OCI-LY3 (cell line): ENCODE data around the gene ASCL2.

ENCODE experiments used
- H2AFZ ChIP-seq: fragments of 200-600, 300-600 bp; shearing (Covaris generic); 2 replicates; pipeline ENCODE4 v1.6.0; 2014; ENCODE audit warnings: antibody characterized with exemption, low read depth, low read length
- H3K27ac ChIP-seq: fragments of 200-600, 300-600 bp; sonication (generic); 2 replicates; pipeline ENCODE4 v1.5.1; 2014; ENCODE audit warnings: mild to moderate bottlenecking, low read length, moderate library complexity, mixed read lengths
- H3K27me3 ChIP-seq: fragments of 200-600, 300-600 bp; sonication (generic); 2 replicates; pipeline ENCODE4 v1.6.1; 2014; ENCODE audit warnings: low read depth, low read length, mixed read lengths
- H3K36me3 ChIP-seq: fragments of 200-600, 300-600 bp; sonication (generic); replicated peaks from 2 replicates; pipeline ENCODE3; 2014; ENCODE audit warnings: low read depth, low read length, mixed read lengths
- H3K4me1 ChIP-seq: fragments of 300-600, 200-600 bp; sonication (generic); 2 replicates; pipeline ENCODE4 v1.6.1; 2014; ENCODE audit warnings: low read length, mixed read lengths
- H3K4me2 ChIP-seq: fragments of 200-600, 300-600 bp; sonication (generic); 2 replicates; pipeline ENCODE4 v1.6.1; 2014; ENCODE audit warnings: low read length, mixed read lengths
- H3K4me3 ChIP-seq: fragments of 300-600, 200-600 bp; sonication (generic); 2 replicates; pipeline ENCODE4 v1.5.1; 2014; ENCODE audit warnings: antibody characterized with exemption, mild to moderate bottlenecking, low read length, moderate library complexity
- H3K79me2 ChIP-seq: fragments of 300-600, 200-600 bp; shearing (Covaris generic); 2 replicates; pipeline ENCODE4 v1.6.1; 2014; ENCODE audit warnings: mild to moderate bottlenecking, low read length, mixed read lengths
- H3K9ac ChIP-seq: fragments of 300-600, 200-600 bp; shearing (Covaris generic); 2 replicates; pipeline ENCODE4 v1.6.0; 2014; ENCODE audit warnings: mild to moderate bottlenecking, low read length, moderate library complexity
- H3K9me3 ChIP-seq: fragments of 200-600, 300-600 bp; shearing (Covaris generic); 2 replicates; pipeline ENCODE4 v1.6.1; 2014; ENCODE audit warnings: low read length, mixed read lengths; ENCODE audit not compliant: insufficient read depth
- H4K20me1 ChIP-seq: fragments of 200-600, 300-600 bp; sonication (generic); 2 replicates; pipeline ENCODE4 v1.6.1; 2016; ENCODE audit warnings: low read length, mixed read lengths; ENCODE audit not compliant: insufficient read depth
- CTCF ChIP-seq: fragments of 200-600, 300-600 bp; sonication (generic); IDR thresholded peaks from 2 replicates; pipeline ENCODE4 v1.5.1; 2014; ENCODE audit warnings: antibody characterized with exemption, low read length, low read depth
- EZH2phosphoT487 ChIP-seq: fragments of 200-600 bp; shearing (Covaris generic); IDR thresholded peaks from 2 replicates; pipeline ENCODE4 v1.6.1; 2018; ENCODE audit warnings: antibody characterized with exemption, mixed run types, low read depth

The ASCL2 gene

GRCh38 chr11:2297623-2298030 is 27.2 kb upstream of the ASCL2 start:
- Histone ChIP-seq H3K9me3 (no peaks in the 10 kb centered on the region), H3K27ac (no peak overlapping the region), H3K9ac (no peak overlapping the region), H3K36me3 (no peaks in the 10 kb centered on the region), H3K27me3 (0 out of 2 replicates have a peak, but pooled peaks cover 5% of the 10 kb centered on the region), H3K4me2 (no peak overlapping the region), H2AFZ (no peak overlapping the region), H4K20me1 (no peaks in the 10 kb centered on the region), H3K4me1 (no peaks in the 10 kb centered on the region), H3K4me3 (no peak overlapping the region), H3K79me2 (no peaks in the 10 kb centered on the region)
- no peak for TF ChIP-seq EZH2phosphoT487
- no peak for TF ChIP-seq CTCF

GRCh38 chr11:2296913-2297622 is 26.7 kb upstream of the ASCL2 start:
- H3K4me3 ChIP-seq, result no peak overlapping the region
- no peak overlapping the region for H3K27ac ChIP-seq
- no peak overlapping the region for H3K9ac ChIP-seq
- H4K20me1 ChIP-seq, result no peaks in the 10 kb centered on the region
- no peaks in the 10 kb centered on the region for H3K4me1 ChIP-seq
- TF ChIP-seq CTCF (no peak), EZH2phosphoT487 (no peak)
- H3K79me2 ChIP-seq, result no peaks in the 10 kb centered on the region
- H2AFZ ChIP-seq, result no peak overlapping the region
- H3K27me3 ChIP-seq, result 0 out of 2 replicates have a peak, but pooled peaks cover 5% of the 10 kb centered on the region
- no peaks in the 10 kb centered on the region for H3K36me3 ChIP-seq
- no peaks in the 10 kb centered on the region for H3K9me3 ChIP-seq
- H3K4me2 ChIP-seq, result no peak overlapping the region

GRCh38 chr11:2295971-2296912 is 25.9 kb upstream of the ASCL2 start:
- Histone ChIP-seq H3K79me2 (no peaks in the 10 kb centered on the region), H3K4me3 (no peak overlapping the region), H2AFZ (no peak overlapping the region), H3K9me3 (no peaks in the 10 kb centered on the region), H4K20me1 (no peaks in the 10 kb centered on the region), H3K4me1 (no peaks in the 10 kb centered on the region), H3K27me3 (0 out of 2 replicates have a peak, but pooled peaks cover 5% of the 10 kb centered on the region), H3K36me3 (no peaks in the 10 kb centered on the region), H3K27ac (no peak overlapping the region), H3K9ac (no peak overlapping the region), H3K4me2 (no peak overlapping the region)
- no peak for TF ChIP-seq CTCF
- TF ChIP-seq EZH2phosphoT487, result no peak

- no peak overlapping the region for H3K4me2 ChIP-seq
- 0 out of 2 replicates have a peak, but pooled peaks cover 5% of the 10 kb centered on the region for H3K27me3 ChIP-seq
- no peak overlapping the region for H2AFZ ChIP-seq
- H3K9ac ChIP-seq, result no peak overlapping the region
- TF ChIP-seq CTCF, result no peak
- no peak for TF ChIP-seq EZH2phosphoT487
- H3K4me1 ChIP-seq, result no peaks in the 10 kb centered on the region
- no peaks in the 10 kb centered on the region for H3K36me3 ChIP-seq
- H3K27ac ChIP-seq, result no peak overlapping the region
- H3K79me2 ChIP-seq, result no peaks in the 10 kb centered on the region
- H3K9me3 ChIP-seq, result no peaks in the 10 kb centered on the region
- no peak overlapping the region for H3K4me3 ChIP-seq
- no peaks in the 10 kb centered on the region for H4K20me1 ChIP-seq
Measured at GRCh38 chr11:2294926-2295290, 24.5 kb upstream of the ASCL2 start.
